Measurements from ENCODE around the gene CAMK1D.
"Not testable (repeated sequence)": the region's sequence is repeated elsewhere in the genome, so short reads cannot be mapped to it uniquely, and the experiment has no call there.

Gene CAMK1D

GRCh38 chr10:12538491-12538995 is 189.2 kb downstream of the CAMK1D start:
- no peak overlapping the region for H3K4me3 ChIP-seq (ENCODE audit: low read depth, low read length)
- H3K79me2 ChIP-seq (ENCODE audit: control insufficient read depth, insufficient read depth, low read length, unreplicated experiment) = no peaks in the 10 kb centered on the region
- no peaks in the 10 kb centered on the region for H3K27me3 ChIP-seq (ENCODE audit: insufficient read depth, low read length)
- H3K4me1 ChIP-seq (ENCODE audit: control insufficient read depth, insufficient read depth, low read length, unreplicated experiment) = peaks cover 5% of the 10 kb centered on the region
- no peak overlapping the region for H3K27ac ChIP-seq (ENCODE audit: low read depth, low read length)
- no peak overlapping the region for H2AFZ ChIP-seq (ENCODE audit: low read length, unreplicated experiment)
- no peaks in the 10 kb centered on the region for H3K36me3 ChIP-seq (ENCODE audit: insufficient read depth, low read length)

- H2AFZ ChIP-seq (ENCODE audit: low read length, unreplicated experiment) = no peak overlapping the region
- no peak overlapping the region for H3K4me3 ChIP-seq (ENCODE audit: low read depth, low read length)
- H3K36me3 ChIP-seq (ENCODE audit: insufficient read depth, low read length) = no peaks in the 10 kb centered on the region
- H3K27ac ChIP-seq (ENCODE audit: low read depth, low read length) = no peak overlapping the region
- H3K79me2 ChIP-seq (ENCODE audit: control insufficient read depth, insufficient read depth, low read length, unreplicated experiment) = no peaks in the 10 kb centered on the region
- H3K27me3 ChIP-seq (ENCODE audit: insufficient read depth, low read length) = no peaks in the 10 kb centered on the region
- H3K4me1 ChIP-seq (ENCODE audit: control insufficient read depth, insufficient read depth, low read length, unreplicated experiment) = peaks cover 5% of the 10 kb centered on the region
Observed at GRCh38 chr10:12539350-12540164, 190.2 kb downstream of the CAMK1D start.

GRCh38 chr10:12540341-12540781 is 191.0 kb downstream of the CAMK1D start:
- Histone ChIP-seq H3K4me3 (ENCODE audit: low read depth, low read length) (no peak overlapping the region), H3K27me3 (ENCODE audit: insufficient read depth, low read length) (no peaks in the 10 kb centered on the region), H3K36me3 (ENCODE audit: insufficient read depth, low read length) (no peaks in the 10 kb centered on the region), H3K79me2 (ENCODE audit: control insufficient read depth, insufficient read depth, low read length, unreplicated experiment) (no peaks in the 10 kb centered on the region), H3K27ac (ENCODE audit: low read depth, low read length) (no peak overlapping the region), H3K4me1 (ENCODE audit: control insufficient read depth, insufficient read depth, low read length, unreplicated experiment) (peaks cover 5% of the 10 kb centered on the region), H2AFZ (ENCODE audit: low read length, unreplicated experiment) (no peak overlapping the region)

- H2AFZ ChIP-seq (ENCODE audit: low read length, unreplicated experiment) = no peak overlapping the region
- H3K79me2 ChIP-seq (ENCODE audit: control insufficient read depth, insufficient read depth, low read length, unreplicated experiment) = no peaks in the 10 kb centered on the region
Observed at GRCh38 chr10:12541446-12542067, 192.2 kb downstream of the CAMK1D start.

GRCh38 chr10:12542133-12542670 is 192.9 kb downstream of the CAMK1D start:
- Histone ChIP-seq H3K27ac (ENCODE audit: low read depth, low read length) (no peak overlapping the region), H3K36me3 (ENCODE audit: insufficient read depth, low read length) (no peaks in the 10 kb centered on the region), H3K27me3 (ENCODE audit: insufficient read depth, low read length) (no peaks in the 10 kb centered on the region), H3K4me3 (ENCODE audit: low read depth, low read length) (no peak overlapping the region), H2AFZ (ENCODE audit: low read length, unreplicated experiment) (no peak overlapping the region), H3K79me2 (ENCODE audit: control insufficient read depth, insufficient read depth, low read length, unreplicated experiment) (no peaks in the 10 kb centered on the region), H3K4me1 (ENCODE audit: control insufficient read depth, insufficient read depth, low read length, unreplicated experiment) (peaks cover 5% of the 10 kb centered on the region)

More at GRCh38 chr10:12541446-12542067, 192.2 kb downstream of the CAMK1D start:
- Histone ChIP-seq H3K36me3 (ENCODE audit: insufficient read depth, low read length) (no peaks in the 10 kb centered on the region), H3K27ac (ENCODE audit: low read depth, low read length) (no peak overlapping the region), H3K27me3 (ENCODE audit: insufficient read depth, low read length) (no peaks in the 10 kb centered on the region), H3K4me3 (ENCODE audit: low read depth, low read length) (no peak overlapping the region), H3K4me1 (ENCODE audit: control insufficient read depth, insufficient read depth, low read length, unreplicated experiment) (peaks cover 5% of the 10 kb centered on the region)

- no peak overlapping the region for H3K27ac ChIP-seq (ENCODE audit: low read depth, low read length)
- no peaks in the 10 kb centered on the region for H3K36me3 ChIP-seq (ENCODE audit: insufficient read depth, low read length)
- H3K4me1 ChIP-seq (ENCODE audit: control insufficient read depth, insufficient read depth, low read length, unreplicated experiment) = peaks cover 5% of the 10 kb centered on the region
- no peaks in the 10 kb centered on the region for H3K79me2 ChIP-seq (ENCODE audit: control insufficient read depth, insufficient read depth, low read length, unreplicated experiment)
- H3K4me3 ChIP-seq (ENCODE audit: low read depth, low read length) = no peak overlapping the region
- H2AFZ ChIP-seq (ENCODE audit: low read length, unreplicated experiment) = no peak overlapping the region
- no peaks in the 10 kb centered on the region for H3K27me3 ChIP-seq (ENCODE audit: insufficient read depth, low read length)
Observed at GRCh38 chr10:12543589-12543988, 194.2 kb downstream of the CAMK1D start.

GRCh38 chr10:12546160-12546802 is 196.9 kb downstream of the CAMK1D start:
- H3K4me1 ChIP-seq (ENCODE audit: control insufficient read depth, insufficient read depth, low read length, unreplicated experiment); H3K36me3 ChIP-seq (ENCODE audit: insufficient read depth, low read length); H3K27me3 ChIP-seq (ENCODE audit: insufficient read depth, low read length); H3K27ac ChIP-seq (ENCODE audit: low read depth, low read length); H3K79me2 ChIP-seq (ENCODE audit: control insufficient read depth, insufficient read depth, low read length, unreplicated experiment); H2AFZ ChIP-seq (ENCODE audit: low read length, unreplicated experiment); H3K4me3 ChIP-seq (ENCODE audit: low read depth, low read length): not testable (repeated sequence)

GRCh38 chr10:12547301-12547771 is 198.0 kb downstream of the CAMK1D start:
- Histone ChIP-seq H3K4me3 (ENCODE audit: low read depth, low read length) (no peak overlapping the region), H3K4me1 (ENCODE audit: control insufficient read depth, insufficient read depth, low read length, unreplicated experiment) (no peaks in the 10 kb centered on the region), H3K27ac (ENCODE audit: low read depth, low read length) (no peak overlapping the region), H3K79me2 (ENCODE audit: control insufficient read depth, insufficient read depth, low read length, unreplicated experiment) (no peaks in the 10 kb centered on the region), H3K36me3 (ENCODE audit: insufficient read depth, low read length) (no peaks in the 10 kb centered on the region), H2AFZ (ENCODE audit: low read length, unreplicated experiment) (no peak overlapping the region), H3K27me3 (ENCODE audit: insufficient read depth, low read length) (no peaks in the 10 kb centered on the region)

- no peaks in the 10 kb centered on the region for H3K79me2 ChIP-seq (ENCODE audit: control insufficient read depth, insufficient read depth, low read length, unreplicated experiment)
- no peak overlapping the region for H2AFZ ChIP-seq (ENCODE audit: low read length, unreplicated experiment)
- no peaks in the 10 kb centered on the region for H3K4me1 ChIP-seq (ENCODE audit: control insufficient read depth, insufficient read depth, low read length, unreplicated experiment)
- H3K27me3 ChIP-seq (ENCODE audit: insufficient read depth, low read length) = no peaks in the 10 kb centered on the region
- H3K36me3 ChIP-seq (ENCODE audit: insufficient read depth, low read length) = no peaks in the 10 kb centered on the region
- H3K27ac ChIP-seq (ENCODE audit: low read depth, low read length) = no peak overlapping the region
- H3K4me3 ChIP-seq (ENCODE audit: low read depth, low read length) = no peak overlapping the region
Observed at GRCh38 chr10:12549297-12549696, 199.9 kb downstream of the CAMK1D start.

- H3K36me3 ChIP-seq (ENCODE audit: insufficient read depth, low read length) = no peaks in the 10 kb centered on the region
- no peak overlapping the region for H3K4me3 ChIP-seq (ENCODE audit: low read depth, low read length)
- no peaks in the 10 kb centered on the region for H3K27me3 ChIP-seq (ENCODE audit: insufficient read depth, low read length)
- H3K79me2 ChIP-seq (ENCODE audit: control insufficient read depth, insufficient read depth, low read length, unreplicated experiment) = no peaks in the 10 kb centered on the region
- H3K4me1 ChIP-seq (ENCODE audit: control insufficient read depth, insufficient read depth, low read length, unreplicated experiment) = no peaks in the 10 kb centered on the region
- H2AFZ ChIP-seq (ENCODE audit: low read length, unreplicated experiment) = no peak overlapping the region
- H3K27ac ChIP-seq (ENCODE audit: low read depth, low read length) = no peak overlapping the region
Observed at GRCh38 chr10:12550994-12551393, 201.6 kb downstream of the CAMK1D start.

Data from ACC112 (cell line).